Measurements from ENCODE around the gene RPS6KA5. TPM values are rescaled to one million over a fixed set of nuclear protein-coding genes. Genes with fewer than 3 reads are reported as not detected.

The RPS6KA5 gene
- total and polyA plus RNA-seq, 8 donors: 4.2 to 10.8 (median 9.2) TPM

GRCh38 chr14:91080071-91080470 lies 19.6 kb upstream of the RPS6KA5 start:
- no peak overlapping the region for H3K4me3 ChIP-seq
- DNase-seq (no peak), ATAC-seq (no peak)
- H3K27ac ChIP-seq: no peak overlapping the region
- TF ChIP-seq CTCF (IDR thresholded peaks at IDR 0.05): no peak
- H3K27me3 ChIP-seq: no peaks in the 10 kb centered on the region
- intact Hi-C loops (cut with DNase I): no loop called here
- H3K4me1 ChIP-seq: no peaks in the 10 kb centered on the region
- H3K36me3 ChIP-seq: no peaks in the 10 kb centered on the region
- no peaks in the 10 kb centered on the region for H3K9me3 ChIP-seq

GRCh38 chr14:91078095-91078737 lies 17.8 kb upstream of the RPS6KA5 start:
- DNase-seq: no peak
- H3K9me3 ChIP-seq: no peaks in the 10 kb centered on the region
- H3K4me1 ChIP-seq: no peaks in the 10 kb centered on the region
- H3K4me3 ChIP-seq: no peak overlapping the region
- intact Hi-C loops (cut with DNase I): no loop called here
- no peak for TF ChIP-seq CTCF (IDR thresholded peaks at IDR 0.05)
- H3K36me3 ChIP-seq: no peaks in the 10 kb centered on the region
- no peak for ATAC-seq
- no peak overlapping the region for H3K27ac ChIP-seq
- no peaks in the 10 kb centered on the region for H3K27me3 ChIP-seq

DNA sequence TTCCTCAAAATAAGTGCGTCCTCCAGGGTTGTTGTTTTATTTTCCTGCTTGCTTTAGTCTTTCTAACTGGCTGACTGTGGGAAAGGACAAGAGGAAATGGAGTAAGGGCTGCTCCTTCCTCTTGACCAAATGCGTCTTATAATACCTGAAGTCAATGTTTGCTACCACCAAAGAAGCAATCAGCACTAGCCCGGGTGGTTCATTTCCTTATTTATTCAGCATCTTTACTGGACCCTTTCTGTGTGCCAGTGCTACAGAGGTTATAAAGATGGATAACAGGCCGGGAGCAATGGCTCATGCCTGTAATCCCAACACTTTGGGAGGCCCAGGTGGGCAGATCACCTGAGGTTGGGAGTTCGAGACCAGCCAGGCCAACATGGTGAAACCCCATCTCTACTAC lies 15.1 kb upstream of the RPS6KA5 start:
- H3K4me1 ChIP-seq: no peaks in the 10 kb centered on the region
- ATAC-seq: no peak
- H3K4me3 ChIP-seq: no peak overlapping the region
- no peaks in the 10 kb centered on the region for H3K27me3 ChIP-seq
- intact Hi-C loops (cut with DNase I): no loop called here
- H3K9me3 ChIP-seq: no peaks in the 10 kb centered on the region
- DNase-seq: no peak
- H3K36me3 ChIP-seq: no peaks in the 10 kb centered on the region
- no peak overlapping the region for H3K27ac ChIP-seq
- TF ChIP-seq CTCF (IDR thresholded peaks at IDR 0.05): no peak

- TF ChIP-seq CTCF (IDR thresholded peaks at IDR 0.05): no peak
- Histone ChIP-seq H3K27ac (no peak overlapping the region), H3K36me3 (no peaks in the 10 kb centered on the region), H3K27me3 (no peaks in the 10 kb centered on the region), H3K9me3 (no peaks in the 10 kb centered on the region), H3K4me3 (no peak overlapping the region), H3K4me1 (no peaks in the 10 kb centered on the region)
- no peak for ATAC-seq
- intact Hi-C loops (cut with DNase I): no loop called here
- DNase-seq: no peak
Observed at GRCh38 chr14:91070572-91070971, 10.1 kb upstream of the RPS6KA5 start.

- peaks cover 0 to 5% of the 10 kb centered on the region in 2 donors for H3K4me1 ChIP-seq
- H3K4me3 ChIP-seq: no peak overlapping the region
- no peaks in the 10 kb centered on the region for H3K36me3 ChIP-seq
- intact Hi-C loops (cut with DNase I): no loop called here
- no peaks in the 10 kb centered on the region for H3K27me3 ChIP-seq
- no peak overlapping the region for H3K27ac ChIP-seq
- DNase-seq (no peak), ATAC-seq (no peak)
- H3K9me3 ChIP-seq: no peaks in the 10 kb centered on the region
- TF ChIP-seq CTCF (IDR thresholded peaks at IDR 0.05): no peak
Observed at GRCh38 chr14:91068642-91069041, 8.2 kb upstream of the RPS6KA5 start.
